Testis (tissue), 2 donors: ENCODE results near the gene ATXN7L1.

Source experiments
- POLR2A ChIP-seq: fragments of 450-650 bp; IDR thresholded peaks from one replicate; pipeline ENCODE4 v1.6.1; 2017; ENCODE audit warnings: antibody characterized with exemption, mild to moderate bottlenecking, moderate library complexity
- TF ChIP-seq, protein P1 (sequence below), 3 experiments: fragments of 450-650 bp in 2 of 3; fragments of 200-600 bp in 1 of 3; sonication (generic) in 1 of 3; IDR thresholded peaks; one replicate each; pipeline ENCODE4 v1.5.1; 2016 to 2019; ENCODE audit warnings: antibody characterized with exemption in 3 of 3, mild to moderate bottlenecking in 2 of 3, moderate library complexity in 1 of 3

GRCh38 chr7:105650382-105650970 is 225.9 kb downstream of the ATXN7L1 start:
- TF ChIP-seq, protein P1, sequence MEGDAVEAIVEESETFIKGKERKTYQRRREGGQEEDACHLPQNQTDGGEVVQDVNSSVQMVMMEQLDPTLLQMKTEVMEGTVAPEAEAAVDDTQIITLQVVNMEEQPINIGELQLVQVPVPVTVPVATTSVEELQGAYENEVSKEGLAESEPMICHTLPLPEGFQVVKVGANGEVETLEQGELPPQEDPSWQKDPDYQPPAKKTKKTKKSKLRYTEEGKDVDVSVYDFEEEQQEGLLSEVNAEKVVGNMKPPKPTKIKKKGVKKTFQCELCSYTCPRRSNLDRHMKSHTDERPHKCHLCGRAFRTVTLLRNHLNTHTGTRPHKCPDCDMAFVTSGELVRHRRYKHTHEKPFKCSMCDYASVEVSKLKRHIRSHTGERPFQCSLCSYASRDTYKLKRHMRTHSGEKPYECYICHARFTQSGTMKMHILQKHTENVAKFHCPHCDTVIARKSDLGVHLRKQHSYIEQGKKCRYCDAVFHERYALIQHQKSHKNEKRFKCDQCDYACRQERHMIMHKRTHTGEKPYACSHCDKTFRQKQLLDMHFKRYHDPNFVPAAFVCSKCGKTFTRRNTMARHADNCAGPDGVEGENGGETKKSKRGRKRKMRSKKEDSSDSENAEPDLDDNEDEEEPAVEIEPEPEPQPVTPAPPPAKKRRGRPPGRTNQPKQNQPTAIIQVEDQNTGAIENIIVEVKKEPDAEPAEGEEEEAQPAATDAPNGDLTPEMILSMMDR (IDR thresholded peaks at IDR 0.05) = no peak
- TF ChIP-seq POLR2A = no peak
